ENCODE data around the gene S1PR4.
"Not testable (repeated sequence)": the region's sequence is repeated elsewhere in the genome, so short reads cannot be mapped to it uniquely, and the experiment has no call there.

The S1PR4 gene

DNA sequence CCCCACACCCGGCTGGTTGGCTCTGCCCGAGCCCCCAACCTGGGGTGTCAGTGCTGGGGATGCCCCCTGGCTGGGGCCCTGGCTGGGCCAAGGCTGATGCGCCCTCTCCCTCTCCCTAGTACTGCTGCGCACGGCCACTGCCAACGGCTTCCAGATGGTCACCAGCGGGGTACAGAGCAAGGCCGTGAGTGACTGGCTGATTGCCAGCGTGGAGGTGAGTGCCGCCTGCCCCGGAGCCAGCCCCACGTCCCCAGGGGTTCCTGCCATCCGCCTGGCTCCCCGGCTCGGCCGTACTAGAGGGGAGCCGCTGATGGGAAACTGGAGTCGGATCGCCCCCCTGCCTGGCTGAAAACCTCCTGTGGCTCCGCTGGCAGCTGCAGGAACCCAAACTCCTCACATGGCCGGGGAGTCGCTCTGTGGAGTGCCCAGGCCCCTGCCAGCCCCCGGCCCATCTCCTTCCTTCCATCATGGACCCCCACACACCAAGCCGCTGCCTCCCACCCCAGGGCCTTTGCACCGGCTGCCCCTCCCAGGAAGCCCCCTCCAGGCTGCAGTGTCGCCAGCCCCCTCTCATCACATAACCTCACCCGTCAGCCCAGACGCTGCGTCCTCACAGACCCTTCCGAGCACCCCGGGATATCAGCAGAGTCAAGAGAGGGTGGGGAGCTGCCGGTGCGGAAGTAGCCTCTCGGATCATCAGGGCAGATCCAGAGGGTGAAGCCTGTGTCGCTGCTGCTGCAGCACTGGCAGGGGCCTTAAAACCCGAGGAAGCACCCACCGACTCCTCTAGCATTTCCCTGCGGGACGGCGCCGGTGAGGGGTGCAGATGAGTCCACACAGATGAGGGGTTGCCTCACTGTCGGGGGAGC is 17.7 kb downstream of the S1PR4 start:
- DNase-seq (ENCODE audit: extremely low read depth, low read depth): no peak
- H3K4me3 ChIP-seq (replicated peaks; ENCODE audit: low read depth, low read length): no peak overlapping the region
- TF ChIP-seq, protein P1, sequence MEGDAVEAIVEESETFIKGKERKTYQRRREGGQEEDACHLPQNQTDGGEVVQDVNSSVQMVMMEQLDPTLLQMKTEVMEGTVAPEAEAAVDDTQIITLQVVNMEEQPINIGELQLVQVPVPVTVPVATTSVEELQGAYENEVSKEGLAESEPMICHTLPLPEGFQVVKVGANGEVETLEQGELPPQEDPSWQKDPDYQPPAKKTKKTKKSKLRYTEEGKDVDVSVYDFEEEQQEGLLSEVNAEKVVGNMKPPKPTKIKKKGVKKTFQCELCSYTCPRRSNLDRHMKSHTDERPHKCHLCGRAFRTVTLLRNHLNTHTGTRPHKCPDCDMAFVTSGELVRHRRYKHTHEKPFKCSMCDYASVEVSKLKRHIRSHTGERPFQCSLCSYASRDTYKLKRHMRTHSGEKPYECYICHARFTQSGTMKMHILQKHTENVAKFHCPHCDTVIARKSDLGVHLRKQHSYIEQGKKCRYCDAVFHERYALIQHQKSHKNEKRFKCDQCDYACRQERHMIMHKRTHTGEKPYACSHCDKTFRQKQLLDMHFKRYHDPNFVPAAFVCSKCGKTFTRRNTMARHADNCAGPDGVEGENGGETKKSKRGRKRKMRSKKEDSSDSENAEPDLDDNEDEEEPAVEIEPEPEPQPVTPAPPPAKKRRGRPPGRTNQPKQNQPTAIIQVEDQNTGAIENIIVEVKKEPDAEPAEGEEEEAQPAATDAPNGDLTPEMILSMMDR (IDR thresholded peaks at IDR 0.05; ENCODE audit: low read depth, low read length, missing control alignments): no peak

DNA sequence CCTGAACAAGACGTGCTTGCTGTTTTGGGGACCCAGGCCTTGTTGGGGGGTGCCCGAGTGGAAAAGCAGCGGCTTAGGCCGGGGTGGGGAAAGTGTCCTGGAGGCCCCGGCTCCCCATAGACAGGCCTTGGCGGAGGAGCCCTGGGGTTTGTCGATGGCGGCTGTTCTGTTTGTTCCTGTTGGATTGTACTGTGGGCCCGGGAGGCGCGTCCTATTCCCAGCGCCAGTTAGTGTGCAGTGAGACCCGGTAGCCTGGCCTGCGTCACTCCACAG is 18.3 kb downstream of the S1PR4 start:
- H3K4me3 ChIP-seq (replicated peaks; ENCODE audit: low read depth, low read length): no peak overlapping the region
- TF ChIP-seq, protein P1 (IDR thresholded peaks at IDR 0.05; ENCODE audit: low read depth, low read length, missing control alignments): no peak
- DNase-seq (ENCODE audit: extremely low read depth, low read depth): no peak

DNA sequence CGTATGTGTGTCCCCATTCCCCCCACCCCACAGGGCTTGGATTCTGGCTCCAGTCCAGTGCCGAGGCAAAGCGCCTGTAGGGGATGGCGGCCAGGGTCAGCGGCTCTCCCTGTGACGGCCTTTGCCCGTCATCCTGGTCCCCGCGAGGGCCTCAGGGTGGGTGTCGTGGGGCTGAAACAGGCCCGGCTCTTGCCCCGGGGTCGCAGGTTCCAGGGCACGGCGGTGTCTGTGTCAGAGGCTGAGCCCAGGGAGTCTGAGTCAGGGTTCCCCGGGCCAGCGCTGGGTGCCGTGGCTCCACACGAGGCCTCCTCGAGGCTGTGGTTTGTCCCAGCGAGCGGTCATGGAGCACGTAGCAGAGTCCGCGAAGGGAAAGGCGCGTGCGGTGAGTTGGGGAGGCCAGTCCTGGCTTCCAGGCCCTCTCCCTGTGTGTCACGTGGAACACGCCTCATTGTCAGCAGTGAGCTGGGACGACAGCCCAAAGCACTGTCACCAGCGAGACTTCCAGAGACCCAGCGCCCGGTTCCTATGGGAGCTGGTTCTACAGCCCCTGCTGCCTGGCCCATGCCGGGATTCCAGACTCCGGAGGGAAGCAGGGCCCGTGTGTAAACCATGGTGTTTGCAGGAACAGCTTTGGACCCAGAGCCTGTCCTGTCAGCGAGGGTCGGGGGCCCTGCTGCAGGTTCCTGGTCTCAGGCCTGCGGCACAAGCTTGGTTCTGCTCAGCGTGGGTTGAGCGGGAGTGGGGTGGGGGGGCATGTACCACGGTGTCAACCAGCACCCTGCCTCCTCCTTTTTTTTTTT is 20.5 kb downstream of the S1PR4 start:
- DNase-seq (ENCODE audit: extremely low read depth, low read depth): no peak
- TF ChIP-seq, protein P1 (IDR thresholded peaks at IDR 0.05; ENCODE audit: low read depth, low read length, missing control alignments): no peak

DNA sequence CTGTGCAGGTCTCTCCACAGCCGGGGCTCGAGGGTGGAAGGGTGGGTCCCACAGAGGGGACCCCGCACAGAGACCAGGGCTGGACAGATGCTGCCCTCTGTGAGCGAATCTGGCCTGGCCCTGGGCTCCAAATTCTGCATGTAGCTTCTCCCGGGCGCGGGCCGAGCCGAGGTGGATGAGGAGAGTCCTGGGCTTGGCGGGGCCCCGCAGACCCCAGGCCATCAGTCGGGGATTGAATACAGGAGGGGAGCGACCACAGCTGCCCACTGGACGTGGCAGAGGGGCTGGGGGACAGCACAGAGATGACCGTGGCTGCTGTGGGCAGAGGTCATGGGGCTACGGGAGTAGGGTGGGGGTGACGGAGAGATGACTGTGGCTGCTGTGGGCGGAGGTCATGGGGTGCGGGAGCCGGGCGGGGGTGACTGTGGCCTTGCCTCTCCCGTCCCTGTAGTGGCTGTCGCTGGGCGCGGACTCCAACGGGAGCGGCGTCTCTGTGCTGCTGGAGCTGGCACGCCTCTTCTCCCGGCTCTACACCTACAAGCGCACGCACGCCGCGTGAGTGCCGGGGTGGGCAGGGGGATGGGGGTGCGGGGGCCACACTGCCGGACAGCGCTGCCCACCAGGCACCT is 22.6 kb downstream of the S1PR4 start:
- DNase-seq (ENCODE audit: extremely low read depth, low read depth): no peak
- TF ChIP-seq, protein P1 (IDR thresholded peaks at IDR 0.05; ENCODE audit: low read depth, low read length, missing control alignments): no peak
- H3K4me3 ChIP-seq (replicated peaks; ENCODE audit: low read depth, low read length): no peak overlapping the region

More for the DNA sequence above, 20.5 kb downstream of the S1PR4 start:
- no peak overlapping the region for H3K4me3 ChIP-seq (replicated peaks; ENCODE audit: low read depth, low read length)

DNA sequence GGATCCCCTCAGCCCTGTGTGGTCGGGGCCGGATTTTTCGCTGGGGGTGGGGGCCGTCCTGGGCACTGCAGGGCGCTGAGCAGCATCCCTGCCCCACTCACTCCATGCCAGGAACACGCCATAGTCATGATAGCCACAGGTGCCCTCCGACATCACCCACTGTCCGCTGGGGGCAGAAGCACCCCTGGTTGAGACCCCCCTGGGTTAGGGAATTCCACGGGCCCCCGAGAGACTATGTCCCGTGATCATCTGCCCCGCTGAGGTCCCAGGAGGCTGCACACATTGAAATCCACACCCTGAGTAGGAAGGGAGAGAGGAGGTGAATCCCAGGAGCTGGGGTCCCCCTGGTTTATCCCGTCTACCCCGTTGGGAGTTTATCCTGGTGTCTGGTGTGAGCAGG is 23.3 kb downstream of the S1PR4 start:
- DNase-seq (ENCODE audit: extremely low read depth, low read depth): no peak
- no peak overlapping the region for H3K4me3 ChIP-seq (replicated peaks; ENCODE audit: low read depth, low read length)
- TF ChIP-seq, protein P1 (IDR thresholded peaks at IDR 0.05; ENCODE audit: low read depth, low read length, missing control alignments): no peak

DNA sequence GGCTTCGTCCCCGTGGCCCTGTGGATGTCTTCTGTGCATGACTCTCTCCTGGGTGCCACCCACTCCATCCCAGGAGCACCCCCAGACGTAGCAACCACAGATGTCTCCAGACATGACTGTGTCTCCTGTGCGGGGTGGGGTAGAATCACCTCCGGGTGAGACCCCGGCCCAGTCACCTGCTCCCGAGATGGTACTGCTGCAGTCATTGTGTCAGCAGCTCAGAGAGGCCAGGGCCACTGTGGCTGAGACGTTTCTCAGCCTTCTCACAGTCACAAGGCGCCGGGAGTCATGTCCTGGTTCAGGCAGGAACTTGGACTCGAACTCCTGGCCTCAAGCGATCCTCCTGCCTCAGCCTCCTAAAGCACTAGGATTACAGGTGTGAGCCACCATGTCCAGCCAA is 23.8 kb downstream of the S1PR4 start:
- no peak overlapping the region for H3K4me3 ChIP-seq (replicated peaks; ENCODE audit: low read depth, low read length)
- TF ChIP-seq, protein P1 (IDR thresholded peaks at IDR 0.05; ENCODE audit: low read depth, low read length, missing control alignments): no peak

DNA sequence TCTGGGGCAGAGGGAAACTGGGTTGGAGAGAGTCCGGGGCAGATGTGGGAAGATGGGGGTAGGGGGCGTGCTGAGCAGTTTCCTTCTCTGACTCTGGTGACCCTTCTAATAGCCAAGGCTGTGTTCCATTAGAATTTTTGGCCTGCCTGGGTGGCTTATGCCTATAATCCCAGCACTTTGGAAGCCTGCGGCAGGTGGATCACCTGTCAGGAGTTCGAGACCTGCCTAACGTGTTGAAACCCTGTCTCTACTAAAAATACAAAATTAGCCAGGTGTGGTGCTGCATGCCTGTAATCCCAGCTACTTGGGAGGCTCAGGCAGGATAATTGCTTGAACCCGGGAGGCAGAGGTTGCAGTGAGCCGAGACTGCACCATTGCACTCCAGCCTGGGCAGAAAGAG is 24.3 kb downstream of the S1PR4 start:
- not testable (repeated sequence) for H3K4me3 ChIP-seq (replicated peaks; ENCODE audit: low read depth, low read length); DNase-seq (ENCODE audit: extremely low read depth, low read depth)

More for the DNA sequence above, 23.8 kb downstream of the S1PR4 start:
- DNase-seq (ENCODE audit: extremely low read depth, low read depth): no peak

Measured in HFF-Myc (cell line).